ENCODE measurements around the gene APOBEC4. TPM values are rescaled to one million over a fixed set of nuclear protein-coding genes. Genes with fewer than 3 reads are reported as not detected.

Gene APOBEC4
- total and polyA plus RNA-seq, 2 of the 4 experiments (the other 2 are of a cell fraction) = not detected

DNA sequence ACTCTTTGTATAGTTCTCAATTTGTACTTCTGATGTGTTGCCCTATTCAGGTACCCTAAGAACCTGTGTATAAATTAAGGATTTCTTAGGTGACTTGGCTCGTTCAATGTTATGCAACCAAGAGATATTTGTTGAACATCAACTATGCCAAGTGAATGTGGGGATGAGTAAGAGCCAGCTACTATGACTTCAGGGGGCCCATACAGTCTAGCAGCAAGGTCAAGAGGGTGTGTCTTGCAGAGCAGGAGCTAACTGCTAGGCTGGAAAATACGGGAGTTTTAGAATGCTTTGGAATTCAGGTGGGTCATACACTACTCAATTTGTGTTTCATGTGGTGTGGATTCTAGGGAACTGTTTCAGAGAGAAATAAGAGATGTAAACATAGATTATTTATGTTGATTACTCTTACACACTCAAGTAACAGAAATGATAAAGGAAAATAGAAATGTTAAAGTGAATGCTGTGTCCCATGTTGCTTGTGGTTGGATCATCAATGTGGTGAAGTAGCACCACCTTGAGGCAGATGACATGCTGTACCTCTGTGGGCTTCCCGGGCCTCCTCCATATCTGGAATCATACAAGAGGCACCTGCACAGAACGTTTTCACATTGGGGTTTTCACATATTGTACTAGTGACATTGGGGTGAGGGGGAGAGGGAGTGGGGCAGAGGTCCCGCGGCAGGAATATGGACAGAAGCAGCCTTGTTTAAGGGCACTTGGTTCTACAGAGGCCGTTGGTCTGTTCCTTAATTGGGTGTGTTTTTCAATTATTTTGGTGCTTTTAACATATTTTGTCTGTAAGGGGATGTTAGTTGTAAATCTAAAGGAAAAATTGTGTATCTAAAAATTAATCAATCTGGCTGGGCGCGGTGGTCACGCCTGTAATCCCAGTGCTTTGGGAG, 30.0 kb downstream of the APOBEC4 start:
- in situ Hi-C loops (cut with MboI; ENCODE audit: low sequenced_read_pairs) = loop anchor here (10.0 kb wide), 2 partner anchors 148 to 338 kb away; partner anchors contain the start of gene SMG7
- 96% methylated on average over 4 of the region's 10 CpGs; no CpG with 5 or more reads in 1 of the 2 experiments for WGBS, 2 experiments (ENCODE audit: extremely low coverage in 2 of 2, insufficient read length in 1 of 2)
- H4K91ac ChIP-seq (ENCODE audit: insufficient read depth, low read depth, low read length) = no peak overlapping the region

More for the DNA sequence above, 30.0 kb downstream of the APOBEC4 start:
- Histone ChIP-seq H2BK20ac (ENCODE audit: low read depth, low read length) (no peak overlapping the region), H2BK5ac (ENCODE audit: low read depth, low read length, poor library complexity, severe bottlenecking) (no peak overlapping the region), H4K8ac (ENCODE audit: low read depth in 2 of 2, low read length in 2 of 2) (no peak overlapping the region), H3K4me2 (ENCODE audit: low read depth, low read length) (no peak overlapping the region), H2AFZ (replicated peaks; ENCODE audit: low read length, poor library complexity) (no peak overlapping the region), H3K4me3 (ENCODE audit: insufficient read depth, low read depth, low read length) (no peak overlapping the region), H3K27me3 (ENCODE audit: control insufficient read depth, insufficient read depth, low read length) (no peaks in the 10 kb centered on the region), H3K23ac (ENCODE audit: low read depth, low read length) (no peak overlapping the region), H4K5ac (ENCODE audit: low read depth, low read length) (no peak overlapping the region), H3K9me1 (ENCODE audit: insufficient read depth, low read length) (no peaks in the 10 kb centered on the region), H3K4ac (ENCODE audit: low read depth, low read length) (no peak overlapping the region), H3K27ac (ENCODE audit: insufficient read depth, low read length) (no peak overlapping the region), H2BK15ac (ENCODE audit: low read depth, low read length) (no peak overlapping the region), H3K9ac (ENCODE audit: low read depth, low read length) (no peak overlapping the region), H3K14ac (replicated peaks; ENCODE audit: low read depth, low read length) (no peak overlapping the region), H2AK9ac (replicated peaks; ENCODE audit: low read depth, low read length, poor library complexity) (no peak overlapping the region), H3K18ac (ENCODE audit: low read depth, low read length) (no peak overlapping the region), H2BK120ac (ENCODE audit: low read depth, low read length) (no peak overlapping the region), H3K56ac (ENCODE audit: extremely low read depth, insufficient read depth, low read length) (no peak overlapping the region), H3K79me1 (ENCODE audit: low read depth in 1 of 2, low read length in 2 of 2) (peaks cover 3 to 25% of the 10 kb centered on the region in 2 experiments; a peak in 3 of 4 replicates), H2AK5ac (ENCODE audit: low read depth, low read length) (no peak overlapping the region), H3K9me3 (ENCODE audit: control insufficient read depth, insufficient read depth, low read length) (no peaks in the 10 kb centered on the region), H4K20me1 (ENCODE audit: insufficient read depth, low read length) (peaks cover 14% of the 10 kb centered on the region), H3K4me1 (ENCODE audit: control insufficient read depth, insufficient read depth, low read length) (peaks cover 3% of the 10 kb centered on the region), H3K36me3 (ENCODE audit: control insufficient read depth, insufficient read depth, low read length) (peaks cover 9% of the 10 kb centered on the region)
- DNase-seq = peak; percentile 78
- ChIA-PET CTCF (interaction anchor here (1.1 kb wide), 1 partner anchor 14 kb away, joined by 5 read pairs; no protein-coding TSS in a partner anchor), POLR2A (ENCODE audit: unreplicated experiment) (no interaction called here)
- peak; percentile 86 for ATAC-seq (ENCODE audit: low read depth)
- BruUV-seq (replicated peaks) = no TSS peak
- intact Hi-C loops (cut with micrococcal nuclease) = loop anchor here (1.0 to 2.0 kb wide), 5 partner anchors 13 to 342 kb away; no protein-coding TSS in a partner anchor
- peak; percentile 85 for TF ChIP-seq RAD21 (IDR thresholded peaks at IDR 0.05; ENCODE audit: low read length)
- 0 out of 2 replicates have a peak, but pooled peaks have one; percentile 29 for TF ChIP-seq CEBPB (IDR thresholded peaks at IDR 0.05; ENCODE audit: low read depth, low read length)
- TF ChIP-seq SMC3 (IDR thresholded peaks at IDR 0.05; ENCODE audit: low read depth, low read length) = peak; percentile 59
- no peak for TF ChIP-seq MXI1 (IDR thresholded peaks at IDR 0.05; ENCODE audit: borderline replicate concordance, low read depth, low read length)
- no peak for TF ChIP-seq CHD1 (IDR thresholded peaks at IDR 0.05; ENCODE audit: low read depth, low read length)
- TF ChIP-seq, protein P1, sequence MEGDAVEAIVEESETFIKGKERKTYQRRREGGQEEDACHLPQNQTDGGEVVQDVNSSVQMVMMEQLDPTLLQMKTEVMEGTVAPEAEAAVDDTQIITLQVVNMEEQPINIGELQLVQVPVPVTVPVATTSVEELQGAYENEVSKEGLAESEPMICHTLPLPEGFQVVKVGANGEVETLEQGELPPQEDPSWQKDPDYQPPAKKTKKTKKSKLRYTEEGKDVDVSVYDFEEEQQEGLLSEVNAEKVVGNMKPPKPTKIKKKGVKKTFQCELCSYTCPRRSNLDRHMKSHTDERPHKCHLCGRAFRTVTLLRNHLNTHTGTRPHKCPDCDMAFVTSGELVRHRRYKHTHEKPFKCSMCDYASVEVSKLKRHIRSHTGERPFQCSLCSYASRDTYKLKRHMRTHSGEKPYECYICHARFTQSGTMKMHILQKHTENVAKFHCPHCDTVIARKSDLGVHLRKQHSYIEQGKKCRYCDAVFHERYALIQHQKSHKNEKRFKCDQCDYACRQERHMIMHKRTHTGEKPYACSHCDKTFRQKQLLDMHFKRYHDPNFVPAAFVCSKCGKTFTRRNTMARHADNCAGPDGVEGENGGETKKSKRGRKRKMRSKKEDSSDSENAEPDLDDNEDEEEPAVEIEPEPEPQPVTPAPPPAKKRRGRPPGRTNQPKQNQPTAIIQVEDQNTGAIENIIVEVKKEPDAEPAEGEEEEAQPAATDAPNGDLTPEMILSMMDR (conservative IDR thresholded peaks at IDR 0.05; ENCODE audit: low read depth, low read length) = peak; percentile 73
- TF ChIP-seq, protein P2, sequence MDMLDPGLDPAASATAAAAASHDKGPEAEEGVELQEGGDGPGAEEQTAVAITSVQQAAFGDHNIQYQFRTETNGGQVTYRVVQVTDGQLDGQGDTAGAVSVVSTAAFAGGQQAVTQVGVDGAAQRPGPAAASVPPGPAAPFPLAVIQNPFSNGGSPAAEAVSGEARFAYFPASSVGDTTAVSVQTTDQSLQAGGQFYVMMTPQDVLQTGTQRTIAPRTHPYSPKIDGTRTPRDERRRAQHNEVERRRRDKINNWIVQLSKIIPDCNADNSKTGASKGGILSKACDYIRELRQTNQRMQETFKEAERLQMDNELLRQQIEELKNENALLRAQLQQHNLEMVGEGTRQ (IDR thresholded peaks at IDR 0.05; ENCODE audit: low read depth, low read length) = no peak
- TF ChIP-seq MAFK (IDR thresholded peaks at IDR 0.05; ENCODE audit: low read depth, low read length) = no peak
- dilution Hi-C loops (cut with HindIII; ENCODE audit: low sequenced_read_pairs, unreplicated experiment) = no loop called here
